Activated B cell treated with CpG ODN at 0.5 μM for 24 hours (primary cell): ENCODE data around the gene SRPRA. TPM values are rescaled to one million over a fixed set of nuclear protein-coding genes. Genes with fewer than 3 reads are reported as not detected.

Experiments used
- ATAC-seq: fragments of 200-7000 bp; cut with Tn5 transposase; one replicate; pipeline ENCODE4 v1.10.0; 2021; ENCODE audit warnings: low read depth, mild to moderate bottlenecking, moderate library complexity
- CTCF ChIA-PET: fragments of 350-600 bp; sonication (Branson Sonifier 250); formaldehyde crosslinking; loops from one replicate; lab custom pipeline; 2021; ENCODE audit warnings: antibody characterized with exemption; lab: Charles Lee
- POLR2A ChIA-PET: fragments of 350-600 bp; sonication (Branson Sonifier 250); formaldehyde crosslinking; loops from one replicate; lab custom pipeline; 2021; ENCODE audit warnings: antibody characterized with exemption; lab: Charles Lee
- DNase-seq: peaks from one replicate; pipeline ENCODE4 v3.0.0; 2022
- H3K27ac Mint-ChIP-seq: one replicate; pipeline ENCODE4 v1.8.0; 2020; ENCODE audit warnings: mixed read lengths
- H3K27me3 Mint-ChIP-seq: one replicate; pipeline ENCODE4 v1.8.0; 2021; ENCODE audit warnings: mixed read lengths
- H3K36me3 Mint-ChIP-seq: one replicate; pipeline ENCODE4 v1.8.0; 2021; ENCODE audit warnings: low read depth, mixed read lengths
- H3K4me1 Mint-ChIP-seq: one replicate; pipeline ENCODE4 v1.8.0; 2021; ENCODE audit warnings: mixed read lengths
- H3K4me3 Mint-ChIP-seq: one replicate; pipeline ENCODE4 v1.8.0; 2020; ENCODE audit warnings: mild to moderate bottlenecking, mixed read lengths
- H3K9me3 Mint-ChIP-seq: one replicate; pipeline ENCODE4 v1.8.0; 2020; ENCODE audit warnings: mixed read lengths
- CTCF ChIP-seq: fragments of 200-600 bp; IDR thresholded peaks from one replicate; pipeline ENCODE4 v1.8.0; 2022; ENCODE audit warnings: antibody characterized with exemption, mild to moderate bottlenecking
- intact Hi-C: fragments of 100-400 bp; cut with micrococcal nuclease; formaldehyde crosslinking; loops from one replicate; pipeline ENCODE4 v1.15.1; 2024
- total RNA-seq: library from RNA; stranded (reverse); gene quantifications from 2 replicates; pipeline ENCODE4 v1.2.3, GENCODE V29; 2022

The SRPRA gene
- total RNA-seq, 1 donor from 2014 or later, result 128 TPM

GRCh38 chr11:126303623-126304456, 35.1 kb upstream of the SRPRA start, which contains the start of gene DCPS:
Gene DCPS (plus strand): TSS chr11:126304060. CDS start chr11:126304081, 21 bp downstream.
- Mint-ChIP-seq H3K27me3 (no peaks in the 10 kb centered on the region), H3K36me3 (peaks cover 33% of the 10 kb centered on the region), H3K9me3 (no peaks in the 10 kb centered on the region), H3K27ac (peak within 1 kb of the TSS; percentile 92), H3K4me3 (peak within 1 kb of the TSS; percentile 93), H3K4me1 (peaks cover 38% of the 10 kb centered on the region)
- ATAC-seq, result peak; percentile 98
- DNase-seq, result peak; percentile 92
- intact Hi-C loops, result loop anchor here (1.0 to 10.0 kb wide), 6 partner anchors 21 to 789 kb away; partner anchors contain the start of genes CDON, FAM118B, FOXRED1 and RPUSD4
- ChIA-PET CTCF (no interaction called here), POLR2A (interaction anchor here (0.5 to 2.8 kb wide), 13 partner anchors 11 to 711 kb away, joined by 3 to 24 read pairs (median 3); partner anchors contain the start of genes FAM118B, FOXRED1, PUS3 and RPUSD4)
- no peak for TF ChIP-seq CTCF

- H3K9me3 Mint-ChIP-seq, result no peaks in the 10 kb centered on the region
- CTCF ChIA-PET, result no interaction called here
- DNase-seq, result no peak
- no peaks in the 10 kb centered on the region for H3K27me3 Mint-ChIP-seq
- intact Hi-C loops, result no loop called here
- POLR2A ChIA-PET, result no interaction called here
- no peak overlapping the region for H3K4me3 Mint-ChIP-seq
- H3K36me3 Mint-ChIP-seq, result peaks cover 39% of the 10 kb centered on the region
- no peak for TF ChIP-seq CTCF
- peaks cover 12% of the 10 kb centered on the region for H3K4me1 Mint-ChIP-seq
- no peak for ATAC-seq
- H3K27ac Mint-ChIP-seq, result no peak overlapping the region
Measured at GRCh38 chr11:126297004-126297403, 28.3 kb upstream of the SRPRA start.

- CTCF ChIA-PET, result no interaction called here
Measured at GRCh38 chr11:126293726-126294125, 25.0 kb upstream of the SRPRA start.

GRCh38 chr11:126290887-126291286, 22.2 kb upstream of the SRPRA start:
- no peaks in the 10 kb centered on the region for H3K9me3 Mint-ChIP-seq
- DNase-seq (no peak), ATAC-seq (no peak)
- POLR2A ChIA-PET, result no interaction called here
- intact Hi-C loops, result no loop called here
- no peak overlapping the region for H3K4me3 Mint-ChIP-seq
- no peak for TF ChIP-seq CTCF
- no peak overlapping the region for H3K27ac Mint-ChIP-seq
- peaks cover 17% of the 10 kb centered on the region for H3K4me1 Mint-ChIP-seq
- CTCF ChIA-PET, result no interaction called here
- H3K27me3 Mint-ChIP-seq, result no peaks in the 10 kb centered on the region
- peaks cover 55% of the 10 kb centered on the region for H3K36me3 Mint-ChIP-seq

More at GRCh38 chr11:126293726-126294125, 25.0 kb upstream of the SRPRA start:
- DNase-seq, result no peak
- ATAC-seq, result no peak
- POLR2A ChIA-PET, result interaction anchor here (1.0 to 1.4 kb wide), 3 partner anchors 10 to 14 kb away, joined by 3 read pairs; partner anchors contain the start of genes DCPS and TIRAP
- TF ChIP-seq CTCF, result no peak
- no peaks in the 10 kb centered on the region for H3K9me3 Mint-ChIP-seq
- H3K27me3 Mint-ChIP-seq, result no peaks in the 10 kb centered on the region
- H3K36me3 Mint-ChIP-seq, result peaks cover 50% of the 10 kb centered on the region
- peaks cover 12% of the 10 kb centered on the region for H3K4me1 Mint-ChIP-seq
- intact Hi-C loops, result no loop called here
- H3K27ac Mint-ChIP-seq, result peak overlapping the region; percentile 56
- no peak overlapping the region for H3K4me3 Mint-ChIP-seq

GRCh38 chr11:126288237-126288636, 19.5 kb upstream of the SRPRA start:
- CTCF ChIA-PET, result interaction anchor here (1.2 kb wide), 1 partner anchor 23 kb away, joined by 3 read pairs; no protein-coding TSS in a partner anchor
- Mint-ChIP-seq H3K4me1 (peaks cover 23% of the 10 kb centered on the region), H3K27ac (no peak overlapping the region), H3K36me3 (peaks cover 41% of the 10 kb centered on the region), H3K4me3 (no peak overlapping the region), H3K9me3 (no peaks in the 10 kb centered on the region), H3K27me3 (no peaks in the 10 kb centered on the region)
- ATAC-seq (no peak), DNase-seq (no peak)
- no peak for TF ChIP-seq CTCF
- intact Hi-C loops, result loop anchor here (10.0 kb wide), 1 partner anchor 1333 kb away; the partner anchor contains the start of gene CCDC15
- POLR2A ChIA-PET, result no interaction called here
